Measurements from ENCODE around the gene GMEB1. TPM values are rescaled to one million over a fixed set of nuclear protein-coding genes. Genes with fewer than 3 reads are reported as not detected.

The GMEB1 gene
- total RNA-seq, 1 donor from 2014 or later: 21.2 TPM

DNA sequence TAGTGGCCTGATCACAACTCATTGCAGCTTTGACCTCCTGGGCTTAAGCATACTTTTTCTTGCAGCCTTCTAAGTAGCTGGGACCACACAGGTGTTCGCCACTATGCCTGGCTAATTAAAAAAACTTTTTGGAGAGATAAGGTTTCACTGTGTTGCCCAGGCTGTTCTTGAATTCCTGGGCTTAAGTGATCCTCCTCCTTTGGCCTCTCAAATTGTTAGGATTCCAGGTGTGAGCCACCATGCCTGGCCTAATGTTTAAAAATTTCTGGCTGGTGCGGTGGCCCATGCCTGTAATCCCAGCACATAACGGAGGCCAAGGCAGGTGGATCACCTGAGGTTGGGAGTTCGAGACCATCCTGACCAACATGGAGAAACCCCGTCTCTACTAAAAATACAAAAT, 92.6 kb downstream of the GMEB1 start:
- Mint-ChIP-seq H3K4me3 (ENCODE audit: unreplicated experiment) (no peak overlapping the region), H3K27me3 (ENCODE audit: unreplicated experiment) (peaks cover 2% of the 10 kb centered on the region), H3K27ac (ENCODE audit: unreplicated experiment) (no peak overlapping the region), H3K4me1 (ENCODE audit: low read depth, unreplicated experiment) (peaks cover 7% of the 10 kb centered on the region), H3K36me3 (ENCODE audit: unreplicated experiment) (no peaks in the 10 kb centered on the region), H3K9me3 (ENCODE audit: unreplicated experiment) (peaks cover 1% of the 10 kb centered on the region)
- TF ChIP-seq, protein P1, sequence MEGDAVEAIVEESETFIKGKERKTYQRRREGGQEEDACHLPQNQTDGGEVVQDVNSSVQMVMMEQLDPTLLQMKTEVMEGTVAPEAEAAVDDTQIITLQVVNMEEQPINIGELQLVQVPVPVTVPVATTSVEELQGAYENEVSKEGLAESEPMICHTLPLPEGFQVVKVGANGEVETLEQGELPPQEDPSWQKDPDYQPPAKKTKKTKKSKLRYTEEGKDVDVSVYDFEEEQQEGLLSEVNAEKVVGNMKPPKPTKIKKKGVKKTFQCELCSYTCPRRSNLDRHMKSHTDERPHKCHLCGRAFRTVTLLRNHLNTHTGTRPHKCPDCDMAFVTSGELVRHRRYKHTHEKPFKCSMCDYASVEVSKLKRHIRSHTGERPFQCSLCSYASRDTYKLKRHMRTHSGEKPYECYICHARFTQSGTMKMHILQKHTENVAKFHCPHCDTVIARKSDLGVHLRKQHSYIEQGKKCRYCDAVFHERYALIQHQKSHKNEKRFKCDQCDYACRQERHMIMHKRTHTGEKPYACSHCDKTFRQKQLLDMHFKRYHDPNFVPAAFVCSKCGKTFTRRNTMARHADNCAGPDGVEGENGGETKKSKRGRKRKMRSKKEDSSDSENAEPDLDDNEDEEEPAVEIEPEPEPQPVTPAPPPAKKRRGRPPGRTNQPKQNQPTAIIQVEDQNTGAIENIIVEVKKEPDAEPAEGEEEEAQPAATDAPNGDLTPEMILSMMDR (IDR thresholded peaks at IDR 0.05; ENCODE audit: partially characterized antibody, unreplicated experiment): no peak
- DNase-seq: no peak

DNA sequence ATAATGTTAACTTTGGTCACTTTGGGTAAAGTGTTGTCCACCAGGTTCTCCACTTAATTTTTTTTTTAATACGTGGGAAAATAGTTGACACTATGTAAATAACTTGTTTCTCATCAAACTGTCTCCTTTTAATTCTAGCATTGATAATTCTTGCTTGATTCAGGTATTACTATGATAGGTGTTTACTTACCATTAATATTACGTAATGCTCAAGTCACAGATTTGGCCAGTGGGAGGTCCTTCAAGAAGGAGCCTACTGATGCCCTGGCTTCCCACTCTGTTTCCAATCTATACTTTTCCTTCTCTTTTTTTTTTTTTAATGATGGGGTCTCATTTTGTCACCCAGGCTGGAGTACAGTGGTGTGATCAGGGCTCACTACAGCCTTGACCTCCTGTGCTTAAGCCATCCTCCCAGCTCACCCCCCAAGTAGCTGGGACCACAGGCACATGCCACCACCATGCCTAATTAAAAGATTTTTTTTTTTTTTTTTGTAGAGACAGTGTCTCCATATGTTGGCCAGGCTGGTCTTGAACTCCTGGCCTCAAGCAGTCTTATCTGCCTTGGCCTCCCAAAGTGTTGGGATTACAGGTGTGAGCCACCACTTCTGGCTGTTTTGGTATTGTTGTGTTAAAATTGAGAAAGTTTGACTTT, 98.1 kb downstream of the GMEB1 start:
- Mint-ChIP-seq H3K9me3 (ENCODE audit: unreplicated experiment) (peaks cover 3% of the 10 kb centered on the region), H3K27ac (ENCODE audit: unreplicated experiment) (no peak overlapping the region), H3K4me3 (ENCODE audit: unreplicated experiment) (no peak overlapping the region), H3K4me1 (ENCODE audit: low read depth, unreplicated experiment) (peaks cover 7% of the 10 kb centered on the region), H3K36me3 (ENCODE audit: unreplicated experiment) (no peaks in the 10 kb centered on the region), H3K27me3 (ENCODE audit: unreplicated experiment) (no peaks in the 10 kb centered on the region)
- DNase-seq: no peak
- TF ChIP-seq, protein P1 (IDR thresholded peaks at IDR 0.05; ENCODE audit: partially characterized antibody, unreplicated experiment): no peak

Other genes starting within 250 kb of the GMEB1 start
- 12.3 TPM for gene RCC1, start 162.7 kb upstream of the GMEB1 start, total RNA-seq (ENCODE audit: unreplicated experiment)
- gene TRNAU1AP, start 115.7 kb upstream of the GMEB1 start, total RNA-seq (ENCODE audit: unreplicated experiment): 39.8 TPM
- gene RAB42, start 76.5 kb upstream of the GMEB1 start, total RNA-seq (ENCODE audit: unreplicated experiment): 0.69 TPM
- 15.2 TPM for gene TAF12, start 25.7 kb upstream of the GMEB1 start, total RNA-seq (ENCODE audit: unreplicated experiment)
- gene RNU11, start 20.2 kb upstream of the GMEB1 start, total RNA-seq (ENCODE audit: unreplicated experiment): not detected
- 130 TPM for gene YTHDF2, start 68.2 kb downstream of the GMEB1 start, total RNA-seq (ENCODE audit: unreplicated experiment)
- gene OPRD1, start 143.4 kb downstream of the GMEB1 start, total RNA-seq (ENCODE audit: unreplicated experiment): 1.2 TPM
- 213 TPM for gene EPB41, start 245.8 kb downstream of the GMEB1 start, total RNA-seq (ENCODE audit: unreplicated experiment)

Data from glutamatergic neuron (in vitro differentiated cells).